Activated CD8-positive, alpha-beta memory T cell treated with anti-CD3 and anti-CD28 coated beads, Interleukin-2, amount 10 ng/mL, durations not matched to agents 7 days and 5 days (primary cell): ENCODE data around the gene YPEL5. TPM values are rescaled to one million over a fixed set of nuclear protein-coding genes. Genes with fewer than 3 reads are reported as not detected.
"Not testable (repeated sequence)": the region's sequence is repeated elsewhere in the genome, so short reads cannot be mapped to it uniquely, and the experiment has no call there.

Experiments
- ATAC-seq: fragments of 150-1000 bp; cut with Tn5 transposase; one replicate; pipeline ENCODE4 v1.10.0; 2021; ENCODE audit warnings: moderate library complexity
- CTCF ChIA-PET: fragments of 350-600 bp; sonication (Branson Sonifier 250); formaldehyde crosslinking; loops from one replicate; lab custom pipeline; 2021; ENCODE audit warnings: antibody characterized with exemption; lab: Charles Lee
- DNase-seq: peaks from one replicate; pipeline ENCODE4 v3.0.0-alpha.2; 2020
- H3K27ac Mint-ChIP-seq: one replicate; pipeline ENCODE4 v1.8.0; 2021; ENCODE audit warnings: mild to moderate bottlenecking, mixed read lengths
- H3K27me3 Mint-ChIP-seq: one replicate; pipeline ENCODE4 v1.8.0; 2021; ENCODE audit warnings: mixed read lengths
- H3K36me3 Mint-ChIP-seq: one replicate; pipeline ENCODE4 v1.8.0; 2021; ENCODE audit warnings: mild to moderate bottlenecking, mixed read lengths
- H3K4me1 Mint-ChIP-seq: one replicate; pipeline ENCODE4 v1.8.0; 2021; ENCODE audit warnings: mixed read lengths
- H3K4me3 Mint-ChIP-seq: one replicate; pipeline ENCODE4 v1.8.0; 2021; ENCODE audit warnings: mild to moderate bottlenecking, moderate library complexity, mixed read lengths
- H3K9me3 Mint-ChIP-seq: one replicate; pipeline ENCODE4 v1.8.0; 2022; ENCODE audit warnings: low read depth, mixed read lengths
- total RNA-seq, 2 experiments: library from RNA; stranded (reverse); gene quantifications; one replicate each; pipeline ENCODE4 v1.2.3, GENCODE V29; 2021

Gene YPEL5
- total RNA-seq, 2 experiments from 2014 or later: 24.2 to 26.5 TPM

DNA sequence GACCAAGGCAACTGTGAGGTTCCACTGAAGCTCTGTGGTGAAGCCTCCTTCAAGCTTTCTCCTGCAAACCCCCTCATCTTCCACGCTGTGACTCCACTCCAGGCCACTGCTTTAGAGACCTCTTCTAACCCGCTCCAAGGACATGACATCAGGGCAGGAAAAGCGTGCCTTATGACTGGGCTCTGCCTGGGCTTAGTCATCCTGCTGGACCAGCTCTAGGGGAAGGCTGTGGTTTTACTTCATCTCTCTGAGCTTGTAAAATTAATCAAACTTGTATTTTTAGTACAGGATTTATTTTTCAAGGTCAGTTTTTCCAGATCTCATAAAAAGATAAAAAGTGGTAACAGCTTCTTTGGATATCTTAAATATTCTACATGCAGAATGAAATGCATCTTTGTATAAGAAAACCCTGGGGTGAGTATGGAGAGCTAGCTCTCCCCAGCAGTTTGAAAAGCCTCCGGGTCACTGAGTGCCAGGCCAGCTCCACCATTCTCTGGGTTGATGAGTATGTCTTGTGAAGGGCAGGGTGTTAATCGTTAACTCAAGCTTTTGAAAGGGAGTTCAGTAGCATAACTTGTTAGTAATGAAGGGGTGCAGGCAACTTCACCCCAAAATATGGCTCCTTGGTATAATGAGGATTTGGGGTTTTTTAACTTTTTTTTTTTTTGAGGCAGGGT lies 33.1 kb upstream of the YPEL5 start:
- ATAC-seq (no peak), DNase-seq (no peak)
- no peaks in the 10 kb centered on the region for H3K36me3 Mint-ChIP-seq
- CTCF ChIA-PET: interaction anchor here (1.4 to 3.5 kb wide), 3 partner anchors 12 to 191 kb away, joined by 4 to 34 read pairs (median 13); no protein-coding TSS in a partner anchor
- H3K27ac Mint-ChIP-seq: no peak overlapping the region
- no peak overlapping the region for H3K4me3 Mint-ChIP-seq
- H3K27me3 Mint-ChIP-seq: no peaks in the 10 kb centered on the region
- H3K4me1 Mint-ChIP-seq: peaks cover 5% of the 10 kb centered on the region
- H3K9me3 Mint-ChIP-seq: no peaks in the 10 kb centered on the region

DNA sequence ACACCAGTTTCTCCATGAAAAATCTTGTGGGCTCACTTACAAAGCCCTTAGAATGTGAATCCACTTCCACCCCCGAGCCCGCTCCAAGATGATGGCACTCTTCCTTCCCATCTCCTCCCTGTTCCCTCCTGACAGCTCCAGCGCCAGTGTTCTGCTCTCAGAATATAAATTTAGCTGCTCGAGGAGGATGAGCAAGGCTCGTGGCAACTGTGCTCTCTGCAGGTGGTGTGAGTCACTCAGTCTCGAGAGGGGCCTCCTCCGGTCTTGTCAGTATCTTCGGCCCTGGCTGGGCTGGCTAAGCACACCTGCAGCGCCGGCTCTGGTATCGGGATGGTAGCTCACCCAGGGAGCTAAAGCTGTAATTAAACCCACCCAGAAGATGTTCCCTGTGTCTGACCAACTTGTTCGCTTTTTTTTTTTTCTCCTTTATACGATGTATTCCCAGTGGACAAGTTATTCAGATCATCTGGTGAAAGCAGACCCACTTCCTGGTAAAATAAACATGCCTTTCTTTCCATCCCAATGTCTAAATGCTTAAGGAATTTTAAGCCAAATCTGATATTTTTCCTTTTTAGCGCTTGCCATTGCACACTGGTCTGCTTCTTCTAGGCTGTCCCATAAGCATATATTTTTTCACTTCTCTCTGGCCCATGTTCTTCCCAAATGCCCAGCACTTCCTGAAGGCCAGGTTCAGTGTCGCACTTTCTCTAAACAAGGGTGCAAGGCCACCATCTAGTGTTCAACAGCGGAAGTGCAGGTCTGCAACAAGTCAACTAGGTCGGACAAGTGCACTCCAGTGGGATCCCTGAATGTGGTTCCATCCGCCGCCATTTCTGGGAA lies 31.4 kb upstream of the YPEL5 start:
- H3K36me3 Mint-ChIP-seq: no peaks in the 10 kb centered on the region
- H3K27me3 Mint-ChIP-seq: peaks cover under 1% of the 10 kb centered on the region
- peaks cover 5% of the 10 kb centered on the region for H3K4me1 Mint-ChIP-seq
- H3K27ac Mint-ChIP-seq: no peak overlapping the region
- no peaks in the 10 kb centered on the region for H3K9me3 Mint-ChIP-seq
- ATAC-seq (peak; percentile 66), DNase-seq (peak; percentile 76)
- CTCF ChIA-PET: interaction anchor here (0.9 to 3.5 kb wide), 8 partner anchors 14 to 597 kb away, joined by 3 to 34 read pairs (median 4); no protein-coding TSS in a partner anchor
- H3K4me3 Mint-ChIP-seq: no peak overlapping the region

DNA sequence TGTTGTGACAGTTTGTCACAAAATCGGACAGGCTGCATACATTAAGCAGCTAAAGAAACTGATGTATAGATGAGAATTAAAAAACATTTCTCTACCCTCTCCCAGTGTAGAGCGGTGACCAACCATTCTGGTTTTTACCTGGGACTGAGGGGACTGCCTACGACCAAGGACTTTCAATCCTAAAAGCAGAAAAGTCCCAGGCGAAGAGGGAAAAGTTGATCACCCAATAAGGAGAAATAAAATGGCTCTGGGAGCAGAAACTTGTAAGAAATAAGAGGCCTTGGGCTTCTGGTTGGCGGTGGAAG lies 30.9 kb upstream of the YPEL5 start:
- Mint-ChIP-seq H3K27ac (no peak overlapping the region), H3K27me3 (peaks cover 2% of the 10 kb centered on the region), H3K4me3 (no peak overlapping the region), H3K9me3 (no peaks in the 10 kb centered on the region), H3K4me1 (peaks cover 5% of the 10 kb centered on the region), H3K36me3 (no peaks in the 10 kb centered on the region)
- ATAC-seq (no peak), DNase-seq (no peak)
- CTCF ChIA-PET: interaction anchor here (0.9 to 3.5 kb wide), 6 partner anchors 14 to 596 kb away, joined by 4 to 34 read pairs (median 5); no protein-coding TSS in a partner anchor

DNA sequence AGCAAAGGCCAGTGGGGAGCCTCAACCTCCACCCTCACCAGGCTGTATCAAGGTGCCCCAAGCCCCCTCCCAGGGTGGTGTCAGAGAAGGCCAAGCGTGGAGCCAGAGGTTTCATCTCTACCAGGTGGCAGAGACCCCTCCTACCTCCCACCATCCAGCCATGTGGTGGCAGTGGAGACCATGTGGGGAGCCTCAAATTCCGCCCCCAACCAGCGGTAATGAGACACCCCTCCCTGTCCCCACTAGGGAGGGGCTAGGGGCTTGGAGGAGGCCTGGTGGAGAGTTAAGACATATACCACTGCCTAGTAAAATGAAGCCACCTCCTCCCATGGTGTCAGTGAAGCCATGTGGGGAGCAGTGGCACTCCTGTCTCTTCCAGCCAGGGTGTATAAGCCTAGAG lies 24.4 kb upstream of the YPEL5 start:
- H3K27me3 Mint-ChIP-seq: peaks cover 28% of the 10 kb centered on the region
- DNase-seq: no peak
- no peak overlapping the region for H3K4me3 Mint-ChIP-seq
- CTCF ChIA-PET: no interaction called here
- H3K4me1 Mint-ChIP-seq: no peaks in the 10 kb centered on the region
- H3K27ac Mint-ChIP-seq: no peak overlapping the region
- no peak for ATAC-seq
- H3K9me3 Mint-ChIP-seq: no peaks in the 10 kb centered on the region
- H3K36me3 Mint-ChIP-seq: no peaks in the 10 kb centered on the region

DNA sequence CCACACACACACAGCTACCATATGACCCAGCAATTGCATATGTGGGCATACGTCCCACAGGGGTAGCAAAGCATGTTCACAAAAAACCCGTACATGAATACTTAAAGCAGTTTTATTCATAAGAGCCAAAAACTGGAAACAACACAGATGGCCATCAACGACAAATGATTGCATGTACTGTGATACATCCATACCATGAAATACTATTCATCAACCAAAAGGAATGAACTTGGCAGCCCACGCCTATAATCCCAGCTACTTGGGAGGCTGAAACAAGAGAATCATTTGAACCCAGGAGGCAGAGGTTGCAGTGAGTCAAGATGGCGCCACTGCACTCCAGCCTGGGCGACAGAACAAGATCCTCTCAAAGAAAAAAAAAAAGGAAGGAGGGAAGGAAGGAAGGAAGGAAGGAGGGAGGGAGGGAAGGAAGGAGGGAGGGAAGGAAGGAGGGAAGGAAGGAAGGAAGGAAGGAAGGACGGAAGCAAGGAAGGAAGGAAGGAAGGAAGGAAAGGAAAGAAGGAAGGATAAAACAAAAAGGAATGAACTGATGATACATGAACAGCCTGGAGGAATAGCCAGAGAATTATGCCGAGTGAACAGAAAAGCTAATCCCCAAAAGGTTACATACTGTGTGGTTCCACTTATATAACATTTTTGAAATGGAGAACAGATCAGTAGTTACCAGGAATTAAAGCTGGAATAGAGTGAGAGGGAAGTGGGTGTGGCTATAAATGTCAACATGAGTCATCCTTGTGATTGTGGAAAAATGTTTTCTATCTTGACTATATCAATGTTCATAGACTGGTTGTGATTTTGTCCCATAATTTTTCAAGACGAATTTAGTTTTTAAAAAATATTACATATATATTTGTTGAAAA lies 19.6 kb upstream of the YPEL5 start:
- Mint-ChIP-seq H3K9me3 (no peaks in the 10 kb centered on the region), H3K27ac (no peak overlapping the region), H3K4me1 (no peaks in the 10 kb centered on the region), H3K4me3 (no peak overlapping the region), H3K27me3 (peaks cover 28% of the 10 kb centered on the region), H3K36me3 (no peaks in the 10 kb centered on the region)
- DNase-seq: no peak
- ATAC-seq: no peak
- CTCF ChIA-PET: no interaction called here

DNA sequence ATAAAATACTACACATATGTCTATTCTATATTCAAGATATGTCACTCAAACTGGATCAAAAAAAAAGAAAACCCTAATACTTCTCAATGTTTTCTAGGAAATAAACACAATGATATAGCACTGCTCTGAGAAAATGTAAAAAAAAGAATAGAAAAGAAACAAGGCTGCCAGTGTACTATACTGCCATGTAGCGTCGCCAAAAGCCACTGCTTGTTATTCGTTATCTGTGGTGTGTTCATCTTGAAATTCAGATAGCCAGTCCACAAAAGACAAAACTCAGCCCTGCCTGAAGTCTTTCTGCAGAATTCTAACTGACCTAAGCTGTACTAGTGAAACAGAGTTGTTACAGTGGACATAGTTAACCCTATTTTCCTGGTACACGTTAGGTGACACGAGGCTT lies 12.2 kb upstream of the YPEL5 start:
- H3K36me3 Mint-ChIP-seq: no peaks in the 10 kb centered on the region
- peaks cover 13% of the 10 kb centered on the region for H3K27me3 Mint-ChIP-seq
- no peak overlapping the region for H3K27ac Mint-ChIP-seq
- peaks cover 8% of the 10 kb centered on the region for H3K4me1 Mint-ChIP-seq
- CTCF ChIA-PET: interaction anchor here (2.0 kb wide), 1 partner anchor 30 kb away, joined by 9 read pairs; no protein-coding TSS in a partner anchor
- no peaks in the 10 kb centered on the region for H3K9me3 Mint-ChIP-seq
- no peak for DNase-seq
- no peak for ATAC-seq
- H3K4me3 Mint-ChIP-seq: no peak overlapping the region

DNA sequence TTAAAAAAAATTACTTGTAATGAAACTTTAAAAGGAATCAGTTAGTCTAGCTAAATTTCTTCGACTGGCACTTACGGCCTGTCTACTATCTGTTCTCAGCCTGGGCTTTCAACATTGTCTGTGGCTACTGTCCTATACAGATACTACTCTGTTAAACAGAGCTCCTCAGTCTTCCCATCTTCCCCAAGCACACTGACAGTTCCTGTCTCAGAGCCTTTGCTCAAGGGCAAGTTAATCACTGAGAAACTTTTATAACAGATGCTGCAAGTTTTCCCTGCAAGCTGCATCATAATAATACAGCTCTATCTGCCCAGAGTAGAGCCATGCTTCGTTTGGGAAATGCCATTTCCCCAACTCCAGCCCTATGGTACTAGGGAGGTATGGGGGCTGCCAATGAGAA lies 11.3 kb upstream of the YPEL5 start:
- peaks cover 13% of the 10 kb centered on the region for H3K27me3 Mint-ChIP-seq
- CTCF ChIA-PET: interaction anchor here (1.9 kb wide), 1 partner anchor 576 kb away, joined by 6 read pairs; no protein-coding TSS in a partner anchor
- no peak overlapping the region for H3K27ac Mint-ChIP-seq
- peaks cover 11% of the 10 kb centered on the region for H3K4me1 Mint-ChIP-seq
- H3K9me3 Mint-ChIP-seq: no peaks in the 10 kb centered on the region
- H3K4me3 Mint-ChIP-seq: no peak overlapping the region
- H3K36me3 Mint-ChIP-seq: no peaks in the 10 kb centered on the region
- DNase-seq: no peak
- no peak for ATAC-seq

DNA sequence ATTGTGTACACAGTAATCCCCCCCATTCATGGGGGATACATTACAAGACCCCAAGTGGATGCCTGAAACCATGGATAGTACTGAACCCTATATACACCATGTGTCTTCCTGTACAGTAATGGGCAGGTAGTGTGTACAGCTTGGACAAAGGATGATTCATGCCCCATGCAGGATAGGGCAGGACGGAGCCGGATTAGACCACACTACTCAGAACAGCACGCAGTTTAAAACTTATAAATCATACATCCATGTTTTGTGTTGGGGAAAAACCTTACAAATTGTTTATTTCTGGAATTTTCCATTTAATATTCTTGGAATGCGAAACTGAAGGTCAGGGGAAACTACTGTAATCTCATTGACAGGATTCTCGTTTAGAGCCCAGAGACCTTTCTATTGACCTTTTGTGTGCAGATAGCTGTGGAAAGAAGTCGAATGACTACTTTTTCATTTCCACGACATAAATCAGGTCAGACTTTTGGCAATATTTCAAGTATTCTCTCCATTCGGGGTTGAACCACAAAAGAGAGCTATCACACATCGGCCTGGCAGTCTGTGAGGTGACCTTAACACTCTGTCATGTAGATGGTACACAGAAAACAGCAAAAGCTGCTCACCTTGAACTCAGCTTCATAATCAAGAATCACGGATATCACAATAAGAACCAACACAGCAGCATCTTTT lies 9.9 kb upstream of the YPEL5 start:
- H3K9me3 Mint-ChIP-seq: no peaks in the 10 kb centered on the region
- CTCF ChIA-PET: interaction anchor here (0.7 to 2.7 kb wide), 5 partner anchors 10 to 575 kb away, joined by 3 to 12 read pairs (median 3); no protein-coding TSS in a partner anchor
- H3K4me3 Mint-ChIP-seq: no peak overlapping the region
- peaks cover 11% of the 10 kb centered on the region for H3K4me1 Mint-ChIP-seq
- no peak for DNase-seq
- peaks cover 13% of the 10 kb centered on the region for H3K27me3 Mint-ChIP-seq
- H3K27ac Mint-ChIP-seq: no peak overlapping the region
- H3K36me3 Mint-ChIP-seq: no peaks in the 10 kb centered on the region
- no peak for ATAC-seq

DNA sequence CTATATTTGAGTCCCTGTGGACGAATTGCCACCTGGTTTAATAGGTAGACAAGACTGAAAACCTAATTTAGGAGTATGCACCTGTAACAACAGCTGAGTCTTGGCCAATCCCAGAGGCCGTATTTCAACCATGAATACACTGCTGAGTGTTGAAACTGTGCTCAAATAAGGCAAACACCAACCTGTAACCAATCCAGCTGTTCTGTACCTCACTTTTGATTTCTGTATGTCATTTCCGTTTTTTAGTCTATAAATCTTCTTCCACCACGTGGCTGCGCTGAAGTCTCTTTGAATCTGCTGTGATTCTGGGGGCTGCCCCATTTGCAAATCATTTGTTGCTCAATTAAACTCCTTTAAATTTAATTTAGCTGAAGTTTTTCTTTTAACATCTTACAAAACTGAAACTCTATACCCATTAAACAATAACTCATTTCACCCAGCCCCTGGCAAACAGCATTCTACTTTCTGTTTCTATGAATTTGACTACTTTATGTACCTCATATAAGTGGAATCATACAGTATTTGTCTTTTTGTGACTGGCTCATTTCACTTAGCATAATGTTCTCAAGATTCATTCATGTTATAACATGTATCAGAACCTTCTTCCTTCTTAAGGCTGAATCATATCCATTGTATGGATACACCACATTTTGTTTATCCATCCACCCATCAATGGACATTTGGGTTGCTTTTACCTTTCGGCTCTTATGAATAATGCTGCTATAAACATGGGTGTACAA lies 7.5 kb upstream of the YPEL5 start:
- DNase-seq: no peak
- no peaks in the 10 kb centered on the region for H3K9me3 Mint-ChIP-seq
- CTCF ChIA-PET: interaction anchor here (1.6 to 2.7 kb wide), 2 partner anchors 10 to 572 kb away, joined by 8 to 12 read pairs; no protein-coding TSS in a partner anchor
- no peak overlapping the region for H3K4me3 Mint-ChIP-seq
- H3K27me3 Mint-ChIP-seq: peaks cover 12% of the 10 kb centered on the region
- H3K36me3 Mint-ChIP-seq: no peaks in the 10 kb centered on the region
- ATAC-seq: peak; percentile 59
- H3K27ac Mint-ChIP-seq: peak overlapping the region; percentile 13
- peaks cover 11% of the 10 kb centered on the region for H3K4me1 Mint-ChIP-seq

DNA sequence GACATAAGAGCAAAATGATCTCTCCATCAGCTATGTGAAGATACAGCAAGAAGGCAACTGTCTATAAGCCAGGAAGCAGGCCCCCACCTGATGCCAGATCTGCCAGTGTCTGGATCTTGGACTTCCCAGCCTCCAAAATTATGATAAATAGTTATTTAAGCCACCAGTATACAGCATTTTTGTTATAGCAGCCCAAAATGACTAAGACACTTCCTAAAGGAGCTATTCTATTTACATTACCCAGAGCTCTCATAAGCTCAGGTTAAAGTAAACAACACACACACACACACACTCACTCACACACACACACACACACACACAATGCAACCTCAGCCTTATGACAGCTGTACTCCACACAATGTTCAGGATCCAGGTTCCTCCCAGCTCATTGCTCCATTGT lies 5.7 kb upstream of the YPEL5 start:
- no peak overlapping the region for H3K27ac Mint-ChIP-seq
- CTCF ChIA-PET: no interaction called here

DNA sequence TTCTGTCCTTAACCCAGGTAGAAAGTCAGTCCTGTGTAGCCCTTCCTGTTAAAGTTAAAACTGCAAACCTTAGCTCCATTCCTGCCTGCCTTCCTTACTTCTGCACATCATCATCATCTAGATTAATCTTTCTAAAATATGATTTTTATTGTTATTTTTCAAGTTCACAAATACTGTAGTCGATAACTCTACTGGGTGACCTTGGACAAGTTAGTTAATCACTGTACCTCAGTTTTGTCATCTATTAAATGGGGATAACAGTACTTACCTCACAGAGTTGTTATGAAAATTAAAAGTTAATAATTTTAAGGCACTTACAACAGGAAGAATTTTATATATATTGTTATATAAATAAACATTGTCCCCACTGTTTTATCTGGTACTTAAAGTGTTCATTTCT lies 2.5 kb upstream of the YPEL5 start:
- ATAC-seq (no peak), DNase-seq (no peak)
- Mint-ChIP-seq H3K9me3 (no peaks in the 10 kb centered on the region), H3K4me1 (peaks cover 28% of the 10 kb centered on the region), H3K27me3 (no peaks in the 10 kb centered on the region), H3K27ac (no peak overlapping the region), H3K4me3 (no peak overlapping the region), H3K36me3 (peaks cover 3% of the 10 kb centered on the region)
- CTCF ChIA-PET: no interaction called here

More for the DNA sequence above, 5.7 kb upstream of the YPEL5 start:
- no peak for ATAC-seq
- peaks cover 4% of the 10 kb centered on the region for H3K27me3 Mint-ChIP-seq
- DNase-seq: no peak
- H3K36me3 Mint-ChIP-seq: no peaks in the 10 kb centered on the region
- H3K4me1 Mint-ChIP-seq: peaks cover 20% of the 10 kb centered on the region
- H3K4me3 Mint-ChIP-seq: no peak overlapping the region
- no peaks in the 10 kb centered on the region for H3K9me3 Mint-ChIP-seq

DNA sequence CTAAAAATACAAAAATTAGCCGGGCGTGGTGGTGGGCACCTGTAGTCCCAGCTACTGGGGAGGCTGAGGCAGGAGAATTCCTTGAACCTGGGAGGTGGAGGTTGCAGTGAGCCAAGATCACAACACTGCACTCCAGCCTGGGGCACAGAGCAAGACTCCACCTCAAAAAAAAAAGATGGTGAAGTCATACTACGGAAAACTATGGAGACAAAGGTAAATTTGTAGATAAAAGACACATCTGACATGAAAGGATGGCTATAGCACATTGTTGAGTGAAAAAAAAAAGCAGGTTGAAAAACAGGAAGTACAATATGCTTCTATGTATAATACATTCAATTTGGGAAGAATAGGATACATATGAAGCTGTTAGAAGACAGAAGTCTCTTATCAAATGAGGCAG lies 1.9 kb upstream of the YPEL5 start:
- ATAC-seq, H3K27me3 Mint-ChIP-seq, H3K36me3 Mint-ChIP-seq, CTCF ChIA-PET, H3K4me3 Mint-ChIP-seq, H3K9me3 Mint-ChIP-seq, DNase-seq: not testable (repeated sequence)
- H3K4me1 Mint-ChIP-seq: peaks cover 27% of the 10 kb centered on the region
- peak overlapping the region; percentile 42 for H3K27ac Mint-ChIP-seq
